CD4-positive, alpha-beta T cell (primary cell): ENCODE results near the gene MAPK1IP1L. TPM values are rescaled to one million over a fixed set of nuclear protein-coding genes. Genes with fewer than 3 reads are reported as not detected.
A peak's percentile ranks its signal among the peaks of the same experiment; 100 is the strongest.
"Not testable (repeated sequence)": the region's sequence is repeated elsewhere in the genome, so short reads cannot be mapped to it uniquely, and the experiment has no call there.

Experiments
- ATAC-seq: fragments of 200-7000 bp; cut with Tn5 transposase; one replicate; pipeline ENCODE4 v1.10.0; 2022; ENCODE audit warnings: mild to moderate bottlenecking; ENCODE audit not compliant: poor library complexity
- CTCF ChIA-PET: fragments of 350-600 bp; sonication (Branson Sonifier 250); formaldehyde crosslinking; loops from one replicate; lab custom pipeline; 2021; ENCODE audit warnings: antibody characterized with exemption, inconsistent platforms; lab: Charles Lee
- POLR2A ChIA-PET: fragments of 350-600 bp; sonication (Branson Sonifier 250); formaldehyde crosslinking; loops from one replicate; lab custom pipeline; 2021; ENCODE audit warnings: antibody characterized with exemption, inconsistent platforms; lab: Charles Lee
- DNase-seq, 14 experiments: peaks; one replicate each; pipeline ENCODE4 v3.0.0-alpha.2; 2013 to 2020; ENCODE audit warnings: mixed read lengths in 2 of 14
- H3K27ac ChIP-seq, 2 donors: one replicate each; pipeline versions ENCODE4 v1.5.1 to v1.7.0; 2013; ENCODE audit warnings: low read length in 2 of 2, low read depth in 1 of 2, mild to moderate bottlenecking in 1 of 2
- H3K27me3 ChIP-seq, 2 experiments: 1 replicate in 1 of 2; 2 replicates in 1 of 2; pipeline versions ENCODE4 v1.6.1 to v1.7.0; 2013; ENCODE audit warnings: low read length in 2 of 2, control low read depth in 1 of 2, mild to moderate bottlenecking in 1 of 2, moderate library complexity in 1 of 2; ENCODE audit not compliant: insufficient read depth in 2 of 2, control insufficient read depth in 1 of 2
- H3K36me3 ChIP-seq: one replicate; pipeline ENCODE4 v1.6.1; 2013; ENCODE audit warnings: low read length, control low read depth; ENCODE audit not compliant: insufficient read depth
- H3K4me1 ChIP-seq: one replicate; pipeline ENCODE4 v1.6.1; 2013; ENCODE audit warnings: low read length, control low read depth; ENCODE audit not compliant: insufficient read depth
- H3K4me3 ChIP-seq: one replicate; pipeline ENCODE4 v1.5.1; 2013; ENCODE audit warnings: mild to moderate bottlenecking, low read length, moderate library complexity
- H3K9me3 ChIP-seq, 2 experiments: 1 replicate in 1 of 2; 2 replicates in 1 of 2; pipeline versions ENCODE4 v1.6.1 to v1.7.0; 2013; ENCODE audit warnings: low read length in 2 of 2, mild to moderate bottlenecking in 2 of 2, control low read depth in 1 of 2, moderate library complexity in 1 of 2; ENCODE audit not compliant: control insufficient read depth in 1 of 2, insufficient read depth in 1 of 2
- H3K27ac Mint-ChIP-seq: one replicate; pipeline ENCODE4 v1.8.0; 2020; ENCODE audit warnings: mixed read lengths
- H3K27me3 Mint-ChIP-seq: one replicate; pipeline ENCODE4 v1.8.0; 2021; ENCODE audit warnings: mixed read lengths
- H3K36me3 Mint-ChIP-seq: one replicate; pipeline ENCODE4 v1.8.0; 2021; ENCODE audit warnings: low read depth, mixed read lengths
- H3K4me1 Mint-ChIP-seq: one replicate; pipeline ENCODE4 v1.8.0; 2021; ENCODE audit warnings: low read depth, mixed read lengths
- H3K4me3 Mint-ChIP-seq: one replicate; pipeline ENCODE4 v1.8.0; 2020; ENCODE audit warnings: mild to moderate bottlenecking, mixed read lengths
- H3K9me3 Mint-ChIP-seq: one replicate; pipeline ENCODE4 v1.8.0; 2020; ENCODE audit warnings: mixed read lengths
- intact Hi-C, 2 experiments: fragments of 100-400 bp; cut with DNase I in 1 of 2; cut with micrococcal nuclease in 1 of 2; formaldehyde crosslinking; loops; one replicate each; pipeline versions ENCODE4 v1.15.1 to v1.9.0; 2023 to 2025; cut with DNase I, micrococcal nuclease
- total RNA-seq, 174 experiments: library from RNA in 2 of 174; stranded (reverse) in 2 of 174; gene quantifications; one replicate each; pipeline ENCODE4 v1.2.3 and lab custom pipeline; 2021 to 2026
- TF ChIP-seq, protein P1 (sequence below): fragments of 200-600 bp; IDR thresholded peaks from one replicate; pipeline ENCODE4 v1.8.0; 2022; ENCODE audit warnings: antibody characterized with exemption, mild to moderate bottlenecking

MAPK1IP1L gene
- total RNA-seq, 2 experiments from 2014 or later, result 198 to 207 TPM

DNA sequence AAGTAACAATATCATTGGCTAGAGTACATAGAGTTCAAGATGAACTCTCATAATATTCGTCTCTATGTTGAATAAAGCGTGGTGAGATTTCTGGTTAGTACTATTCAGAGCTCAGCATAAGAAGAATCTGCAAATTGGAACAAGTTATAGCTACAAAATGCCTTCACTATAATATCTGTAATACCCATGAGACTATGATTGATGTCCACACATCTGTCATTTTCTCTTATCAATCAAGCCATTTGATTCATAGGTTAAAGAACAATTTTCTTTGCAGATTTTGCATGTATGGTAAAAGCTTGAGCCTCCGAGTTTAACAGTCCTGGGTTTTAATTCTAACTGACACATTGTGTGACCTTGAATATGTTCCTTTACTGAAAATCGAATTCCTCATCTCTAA, 23.0 kb upstream of the MAPK1IP1L start:
- H3K36me3 ChIP-seq, result peaks cover 3% of the 10 kb centered on the region
- H3K4me1 Mint-ChIP-seq, result peaks cover 62% of the 10 kb centered on the region
- peaks cover 18% of the 10 kb centered on the region for H3K36me3 Mint-ChIP-seq
- intact Hi-C loops, result loop anchor here (5.0 to 10.0 kb wide), 4 partner anchors 56 to 556 kb away; partner anchors contain the start of genes DLGAP5 (in 1 of the 2), GCH1 (in 1 of the 2) and KTN1 (in 1 of the 2)
- ChIA-PET CTCF (interaction anchor here (1.2 to 4.0 kb wide), 3 partner anchors 16 to 254 kb away, joined by 3 to 55 read pairs (median 16); partner anchors contain the start of gene MAPK1IP1L), POLR2A (interaction anchor here (1.2 kb wide), 1 partner anchor 23 kb away, joined by 6 read pairs; the partner anchor contains the start of gene MAPK1IP1L)
- ATAC-seq, result no peak
- no peaks in the 10 kb centered on the region for H3K9me3 ChIP-seq
- TF ChIP-seq, protein P1, sequence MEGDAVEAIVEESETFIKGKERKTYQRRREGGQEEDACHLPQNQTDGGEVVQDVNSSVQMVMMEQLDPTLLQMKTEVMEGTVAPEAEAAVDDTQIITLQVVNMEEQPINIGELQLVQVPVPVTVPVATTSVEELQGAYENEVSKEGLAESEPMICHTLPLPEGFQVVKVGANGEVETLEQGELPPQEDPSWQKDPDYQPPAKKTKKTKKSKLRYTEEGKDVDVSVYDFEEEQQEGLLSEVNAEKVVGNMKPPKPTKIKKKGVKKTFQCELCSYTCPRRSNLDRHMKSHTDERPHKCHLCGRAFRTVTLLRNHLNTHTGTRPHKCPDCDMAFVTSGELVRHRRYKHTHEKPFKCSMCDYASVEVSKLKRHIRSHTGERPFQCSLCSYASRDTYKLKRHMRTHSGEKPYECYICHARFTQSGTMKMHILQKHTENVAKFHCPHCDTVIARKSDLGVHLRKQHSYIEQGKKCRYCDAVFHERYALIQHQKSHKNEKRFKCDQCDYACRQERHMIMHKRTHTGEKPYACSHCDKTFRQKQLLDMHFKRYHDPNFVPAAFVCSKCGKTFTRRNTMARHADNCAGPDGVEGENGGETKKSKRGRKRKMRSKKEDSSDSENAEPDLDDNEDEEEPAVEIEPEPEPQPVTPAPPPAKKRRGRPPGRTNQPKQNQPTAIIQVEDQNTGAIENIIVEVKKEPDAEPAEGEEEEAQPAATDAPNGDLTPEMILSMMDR, result no peak
- peak overlapping the region; percentile 88 for H3K27ac Mint-ChIP-seq
- no peaks in the 10 kb centered on the region for H3K27me3 ChIP-seq
- peaks cover 9% of the 10 kb centered on the region for H3K4me1 ChIP-seq
- no peak for DNase-seq
- H3K9me3 Mint-ChIP-seq, result no peaks in the 10 kb centered on the region
- peak overlapping the region; percentile 79 for H3K4me3 ChIP-seq
- H3K27ac ChIP-seq, result no peak overlapping the region
- peak overlapping the region; percentile 91 for H3K4me3 Mint-ChIP-seq
- no peaks in the 10 kb centered on the region for H3K27me3 Mint-ChIP-seq

- peaks cover 3% of the 10 kb centered on the region for H3K4me1 ChIP-seq
- Mint-ChIP-seq H3K27me3 (no peaks in the 10 kb centered on the region), H3K27ac (no peak overlapping the region), H3K4me3 (no peak overlapping the region), H3K4me1 (peaks cover 53% of the 10 kb centered on the region), H3K36me3 (peaks cover 41% of the 10 kb centered on the region), H3K9me3 (no peaks in the 10 kb centered on the region)
- H3K27me3 ChIP-seq, result no peaks in the 10 kb centered on the region
- ChIA-PET CTCF (interaction anchor here (1.6 to 2.1 kb wide), 2 partner anchors 15 to 20 kb away, joined by 4 to 13 read pairs; partner anchors contain the start of gene MAPK1IP1L), POLR2A (interaction anchor here (2.2 kb wide), 1 partner anchor 20 kb away, joined by 9 read pairs; the partner anchor contains the start of gene MAPK1IP1L)
- TF ChIP-seq, protein P1, result no peak
- no peak for ATAC-seq
- H3K36me3 ChIP-seq, result peaks cover 9% of the 10 kb centered on the region
- no peaks in the 10 kb centered on the region for H3K9me3 ChIP-seq
- H3K4me3 ChIP-seq, result no peak overlapping the region
- no peak overlapping the region for H3K27ac ChIP-seq
- intact Hi-C loops, result no loop called here
- no peak for DNase-seq
Measured at GRCh38 chr14:55031190-55031589, 20.3 kb upstream of the MAPK1IP1L start.

- H3K9me3 ChIP-seq, DNase-seq, intact Hi-C loops, H3K4me1 Mint-ChIP-seq, H3K27ac ChIP-seq, H3K4me3 Mint-ChIP-seq, H3K27me3 ChIP-seq, POLR2A ChIA-PET, ATAC-seq, H3K9me3 Mint-ChIP-seq, H3K27ac Mint-ChIP-seq, H3K4me3 ChIP-seq, H3K4me1 ChIP-seq, H3K27me3 Mint-ChIP-seq: not testable (repeated sequence)
- peaks cover 32% of the 10 kb centered on the region for H3K36me3 ChIP-seq
- CTCF ChIA-PET, result interaction anchor here (1.6 kb wide), 1 partner anchor 12 kb away, joined by 5 read pairs; the partner anchor contains the start of gene WDHD1
- H3K36me3 Mint-ChIP-seq, result peaks cover 65% of the 10 kb centered on the region
Measured at GRCh38 chr14:55037995-55038394, 13.5 kb upstream of the MAPK1IP1L start.
